ENCODE results near the gene DENND10.
"Not testable (repeated sequence)": the region's sequence is repeated elsewhere in the genome, so short reads cannot be mapped to it uniquely, and the experiment has no call there.

DENND10 gene

DNA sequence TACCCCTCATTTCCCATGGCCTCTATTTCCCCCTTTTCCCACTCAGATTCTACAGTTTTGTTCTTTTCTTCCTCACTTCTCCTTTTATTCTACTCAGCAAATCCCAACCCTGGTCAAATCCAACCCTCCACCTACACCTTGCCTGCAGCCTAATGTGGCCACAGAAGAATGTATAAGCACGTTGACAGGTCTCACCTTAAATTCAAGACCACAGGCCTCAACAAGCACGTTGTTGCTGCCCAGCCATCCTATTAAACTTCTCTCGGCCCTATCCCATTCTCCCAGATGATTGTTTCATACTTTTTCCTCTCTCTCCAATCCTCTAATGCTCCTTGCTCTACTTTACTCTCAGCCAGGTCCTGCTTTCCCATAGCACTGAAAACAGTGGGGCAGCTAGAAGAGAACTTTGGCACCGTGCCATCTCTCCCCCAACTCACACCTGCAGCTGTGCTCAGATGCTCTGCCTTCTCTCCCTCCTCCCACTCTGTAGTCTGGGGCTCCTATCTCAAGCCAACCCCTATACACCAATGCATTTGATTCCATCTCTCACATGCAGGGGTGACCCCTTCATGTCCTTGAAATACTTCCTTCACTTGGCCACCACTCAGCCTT, 16.5 kb upstream of the DENND10 start:
- Mint-ChIP-seq H3K9me3 (no peaks in the 10 kb centered on the region), H3K4me3 (no peak overlapping the region), H3K27me3 (no peaks in the 10 kb centered on the region), H3K36me3 (ENCODE audit: low read depth) (peaks cover 2% of the 10 kb centered on the region), H3K4me1 (peaks cover 28% of the 10 kb centered on the region), H3K27ac (no peak overlapping the region)
- DNase-seq (no peak), ATAC-seq (no peak)

DNA sequence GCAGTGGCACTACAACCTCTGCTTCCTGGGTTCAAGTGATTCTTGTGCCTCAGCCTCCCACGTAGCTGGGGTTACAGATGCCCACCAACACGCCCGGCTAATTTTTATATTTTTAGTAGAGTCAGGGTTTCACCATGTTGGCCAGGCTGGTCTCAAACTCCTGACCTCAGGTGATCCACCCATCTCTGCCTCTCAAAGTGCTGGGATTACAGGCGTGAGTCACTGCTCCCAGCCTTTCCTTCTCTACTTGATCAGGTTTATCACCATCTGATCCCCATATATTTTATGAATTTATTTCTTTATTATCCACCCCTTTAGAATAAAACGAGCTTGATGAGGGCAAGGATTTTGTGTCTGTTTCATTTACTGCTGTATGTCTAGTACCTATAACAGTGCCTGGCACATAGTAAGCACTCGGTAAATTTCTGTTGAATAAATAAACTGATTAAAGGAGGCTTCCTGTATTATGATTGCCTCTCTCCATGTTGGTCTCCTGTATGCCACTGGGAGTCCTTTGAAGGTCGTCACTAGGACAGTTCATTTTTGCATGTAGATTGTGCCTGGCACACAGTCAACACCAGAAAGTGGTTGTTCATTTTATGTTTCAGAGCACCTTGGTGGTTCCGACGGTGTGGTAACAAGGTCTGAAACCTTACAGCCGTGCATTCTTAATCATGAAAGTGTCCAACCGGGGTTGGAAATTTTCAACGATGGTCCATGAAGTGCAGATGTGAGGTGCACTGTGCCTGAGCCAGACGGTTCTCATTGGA, 13.7 kb upstream of the DENND10 start:
- H3K4me1 Mint-ChIP-seq = peaks cover 29% of the 10 kb centered on the region
- no peak overlapping the region for H3K4me3 Mint-ChIP-seq
- H3K36me3 Mint-ChIP-seq (ENCODE audit: low read depth) = no peaks in the 10 kb centered on the region
- H3K27ac Mint-ChIP-seq = peak overlapping the region; percentile 76
- peak; percentile 74 for ATAC-seq
- no peaks in the 10 kb centered on the region for H3K9me3 Mint-ChIP-seq
- H3K27me3 Mint-ChIP-seq = no peaks in the 10 kb centered on the region
- DNase-seq = no peak

DNA sequence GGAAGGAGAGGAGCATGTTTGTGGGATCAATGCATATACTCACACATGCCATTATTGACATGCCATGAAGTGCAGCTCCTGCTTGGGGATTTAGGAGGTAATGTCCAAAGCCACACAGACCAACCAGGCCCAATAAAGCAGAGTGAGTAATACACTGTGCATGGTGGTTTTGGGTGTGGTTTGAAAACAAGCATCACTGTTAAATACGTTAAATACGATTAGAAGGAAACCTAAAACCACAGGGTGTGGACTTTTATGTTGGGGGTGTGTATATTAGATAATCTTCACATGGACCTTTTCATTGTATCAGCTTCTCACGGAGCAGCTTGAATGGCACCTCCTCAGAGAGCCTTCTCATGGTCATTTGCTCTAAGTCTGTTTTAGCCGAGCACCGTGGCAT, 12.9 kb upstream of the DENND10 start:
- peak overlapping the region; percentile 76 for H3K27ac Mint-ChIP-seq
- H3K36me3 Mint-ChIP-seq (ENCODE audit: low read depth) = no peaks in the 10 kb centered on the region
- peaks cover 35% of the 10 kb centered on the region for H3K4me1 Mint-ChIP-seq
- ATAC-seq = peak; percentile 78
- no peak overlapping the region for H3K4me3 Mint-ChIP-seq
- no peaks in the 10 kb centered on the region for H3K27me3 Mint-ChIP-seq
- H3K9me3 Mint-ChIP-seq = no peaks in the 10 kb centered on the region
- no peak for DNase-seq

GRCh38 chr10:119095640-119096039, 8.3 kb upstream of the DENND10 start:
- Mint-ChIP-seq H3K4me1 (peaks cover 25% of the 10 kb centered on the region), H3K4me3 (no peak overlapping the region), H3K9me3 (no peaks in the 10 kb centered on the region), H3K27ac (no peak overlapping the region), H3K36me3 (ENCODE audit: low read depth) (no peaks in the 10 kb centered on the region), H3K27me3 (no peaks in the 10 kb centered on the region)
- no peak for ATAC-seq
- no peak for DNase-seq

GRCh38 chr10:119096641-119097415, 7.1 kb upstream of the DENND10 start:
- not testable (repeated sequence) for DNase-seq; H3K9me3 Mint-ChIP-seq; ATAC-seq; H3K27ac Mint-ChIP-seq; H3K36me3 Mint-ChIP-seq (ENCODE audit: low read depth); H3K27me3 Mint-ChIP-seq; H3K4me3 Mint-ChIP-seq
- peaks cover 20% of the 10 kb centered on the region for H3K4me1 Mint-ChIP-seq

- H3K4me1 Mint-ChIP-seq = peaks cover 15% of the 10 kb centered on the region
- H3K27me3 Mint-ChIP-seq = no peaks in the 10 kb centered on the region
- no peaks in the 10 kb centered on the region for H3K9me3 Mint-ChIP-seq
- H3K27ac Mint-ChIP-seq = no peak overlapping the region
- ATAC-seq (no peak), DNase-seq (no peak)
- H3K36me3 Mint-ChIP-seq (ENCODE audit: low read depth) = no peaks in the 10 kb centered on the region
- H3K4me3 Mint-ChIP-seq = no peak overlapping the region
These were observed 5.3 kb upstream of the DENND10 start for GRCh38 chr10:119098576-119098975.

- ATAC-seq (no peak), DNase-seq (no peak)
- H3K27ac Mint-ChIP-seq = peak overlapping the region; percentile 55
- no peaks in the 10 kb centered on the region for H3K36me3 Mint-ChIP-seq (ENCODE audit: low read depth)
- no peaks in the 10 kb centered on the region for H3K9me3 Mint-ChIP-seq
- H3K4me3 Mint-ChIP-seq = no peak overlapping the region
- H3K27me3 Mint-ChIP-seq = no peaks in the 10 kb centered on the region
- H3K4me1 Mint-ChIP-seq = peaks cover 17% of the 10 kb centered on the region
These were observed 3.3 kb upstream of the DENND10 start for GRCh38 chr10:119100434-119101238.

DNA sequence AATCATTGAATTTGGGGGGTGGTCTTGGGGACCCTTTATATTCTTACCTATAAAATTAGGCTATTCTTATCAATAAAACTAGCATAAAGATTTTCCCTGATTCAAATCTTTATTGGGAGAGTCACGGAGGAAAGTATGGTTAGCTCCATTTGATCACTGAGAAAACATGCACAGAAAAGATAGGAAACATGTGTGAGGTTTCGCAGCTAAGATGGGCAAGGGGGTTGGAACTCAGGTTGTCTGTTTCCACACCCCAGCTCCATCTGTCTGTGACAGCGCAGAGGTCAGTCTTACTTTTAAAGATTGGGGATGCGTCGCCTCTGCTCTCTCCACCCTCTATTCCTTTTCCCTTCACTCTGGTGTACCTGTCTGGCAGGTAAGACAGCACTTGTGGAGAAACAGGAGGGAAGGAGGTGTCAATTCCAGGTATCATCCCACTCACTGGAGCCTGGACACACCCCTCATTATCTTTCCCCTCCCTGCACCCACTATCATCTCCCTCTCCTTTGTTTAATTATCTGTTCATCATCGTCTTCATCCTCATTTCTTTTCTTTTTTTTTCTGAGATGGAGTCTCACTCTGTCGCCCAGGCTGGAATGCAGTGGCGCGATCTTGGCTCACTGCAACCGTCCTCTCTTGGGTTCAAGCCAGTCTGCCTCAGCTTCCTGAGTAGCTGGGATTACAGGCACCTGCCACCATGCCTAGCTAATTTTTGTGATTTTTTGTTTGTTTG, 2.4 kb upstream of the DENND10 start:
- Mint-ChIP-seq H3K4me3 (no peak overlapping the region), H3K27ac (no peak overlapping the region), H3K36me3 (ENCODE audit: low read depth) (no peaks in the 10 kb centered on the region), H3K27me3 (no peaks in the 10 kb centered on the region), H3K9me3 (no peaks in the 10 kb centered on the region), H3K4me1 (peaks cover 11% of the 10 kb centered on the region)
- DNase-seq = no peak
- no peak for ATAC-seq

DNA sequence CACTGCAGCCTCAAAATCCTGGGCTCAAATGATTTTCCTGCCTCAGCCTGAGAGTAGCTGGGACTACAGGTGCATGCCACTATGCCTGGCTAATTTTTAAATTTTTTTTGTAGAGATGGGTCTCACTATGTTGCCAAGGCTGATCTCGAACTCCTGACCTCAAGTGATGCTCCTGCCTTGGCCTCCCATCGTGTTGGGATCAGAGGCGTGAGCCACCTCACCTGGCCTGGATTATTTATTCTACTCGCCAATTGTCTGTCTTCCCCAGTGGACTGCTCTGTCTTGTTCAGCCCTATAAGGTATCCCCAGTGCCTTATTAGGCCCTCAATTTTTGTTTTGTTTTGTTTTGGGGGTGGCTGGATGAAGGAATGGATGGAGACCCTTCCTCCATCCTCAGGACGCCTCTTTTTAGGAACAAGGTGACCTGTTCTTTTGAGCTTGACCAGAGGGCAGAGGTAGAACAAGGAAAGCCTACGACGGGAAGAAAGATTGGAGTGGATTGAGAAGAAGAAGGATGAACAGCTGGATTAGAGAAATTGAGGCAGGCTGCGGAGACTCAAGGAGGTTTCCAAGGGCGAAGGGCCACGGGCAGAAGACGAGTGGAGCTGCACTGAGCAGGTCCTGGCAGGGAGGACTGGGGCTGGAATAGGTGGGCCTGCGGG, 541 bp upstream of the DENND10 start:
- ATAC-seq (no peak), DNase-seq (no peak)
- no peak overlapping the region for H3K27ac Mint-ChIP-seq
- H3K4me1 Mint-ChIP-seq = peaks cover 13% of the 10 kb centered on the region
- peak overlapping the region; percentile 72 for H3K4me3 Mint-ChIP-seq
- no peaks in the 10 kb centered on the region for H3K9me3 Mint-ChIP-seq
- no peaks in the 10 kb centered on the region for H3K27me3 Mint-ChIP-seq
- H3K36me3 Mint-ChIP-seq (ENCODE audit: low read depth) = peaks cover 5% of the 10 kb centered on the region

GRCh38 chr10:119104654-119105015, 722 bp downstream of the DENND10 start:
- no peaks in the 10 kb centered on the region for H3K27me3 Mint-ChIP-seq
- peaks cover 9% of the 10 kb centered on the region for H3K36me3 Mint-ChIP-seq (ENCODE audit: low read depth)
- H3K4me1 Mint-ChIP-seq = peaks cover 13% of the 10 kb centered on the region
- H3K4me3 Mint-ChIP-seq = peak overlapping the region; percentile 73
- no peaks in the 10 kb centered on the region for H3K9me3 Mint-ChIP-seq
- no peak for ATAC-seq
- peak; percentile 11 for DNase-seq
- no peak overlapping the region for H3K27ac Mint-ChIP-seq

GRCh38 chr10:119105155-119105554, 1.2 kb downstream of the DENND10 start:
- Mint-ChIP-seq H3K4me3 (peak overlapping the region; percentile 73), H3K4me1 (peaks cover 13% of the 10 kb centered on the region), H3K27me3 (no peaks in the 10 kb centered on the region), H3K36me3 (ENCODE audit: low read depth) (peaks cover 9% of the 10 kb centered on the region), H3K9me3 (no peaks in the 10 kb centered on the region), H3K27ac (no peak overlapping the region)
- ATAC-seq = no peak
- DNase-seq = no peak

DNA sequence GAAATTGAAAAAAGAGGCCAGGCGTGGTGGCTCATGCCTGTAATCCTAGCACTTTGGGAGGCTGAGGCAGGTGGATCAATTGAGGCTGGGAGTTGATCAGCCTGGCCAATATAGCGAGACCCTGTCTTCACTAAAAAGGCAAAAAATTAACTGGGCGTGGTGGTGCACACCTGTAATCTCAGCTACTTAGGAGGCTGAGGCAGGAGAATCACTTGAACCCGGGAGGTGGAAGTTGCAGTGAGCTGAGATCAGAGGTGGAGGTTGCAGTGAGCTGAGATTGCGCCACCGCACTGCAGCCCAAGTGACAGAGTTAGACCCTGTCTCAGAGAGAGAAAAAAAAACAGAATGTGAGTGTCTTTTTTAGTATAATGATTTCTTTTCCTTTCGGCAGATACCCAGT, 2.0 kb downstream of the DENND10 start:
- H3K36me3 Mint-ChIP-seq (ENCODE audit: low read depth); DNase-seq; H3K9me3 Mint-ChIP-seq; H3K27me3 Mint-ChIP-seq; ATAC-seq; H3K27ac Mint-ChIP-seq; H3K4me3 Mint-ChIP-seq: not testable (repeated sequence)
- peaks cover 11% of the 10 kb centered on the region for H3K4me1 Mint-ChIP-seq

DNA sequence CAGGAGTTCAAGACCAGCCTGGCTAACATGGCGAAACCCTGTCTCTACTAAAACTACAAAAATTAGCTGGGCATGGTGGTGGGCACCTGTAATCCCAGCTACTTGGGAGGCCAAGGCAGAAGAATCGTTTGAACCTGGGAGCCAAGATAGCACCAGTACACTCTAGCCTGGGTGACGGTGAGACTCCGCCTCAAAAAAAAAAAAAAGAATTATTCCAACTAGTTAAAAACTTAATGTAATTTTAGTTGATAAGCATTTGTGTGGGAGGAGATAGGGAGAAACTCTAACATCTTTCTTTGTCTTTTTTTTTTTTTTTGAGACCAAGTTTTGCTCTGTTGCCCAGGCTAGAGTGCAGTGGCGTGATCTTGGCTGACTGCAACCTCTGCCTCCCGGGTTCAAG, 3.2 kb downstream of the DENND10 start:
- H3K27ac Mint-ChIP-seq, H3K4me3 Mint-ChIP-seq, DNase-seq, ATAC-seq, H3K27me3 Mint-ChIP-seq, H3K9me3 Mint-ChIP-seq: not testable (repeated sequence)
- Mint-ChIP-seq H3K36me3 (ENCODE audit: low read depth) (peaks cover 10% of the 10 kb centered on the region), H3K4me1 (peaks cover 11% of the 10 kb centered on the region)
